ENCODE results near the gene LYRM4.

Gene LYRM4

DNA sequence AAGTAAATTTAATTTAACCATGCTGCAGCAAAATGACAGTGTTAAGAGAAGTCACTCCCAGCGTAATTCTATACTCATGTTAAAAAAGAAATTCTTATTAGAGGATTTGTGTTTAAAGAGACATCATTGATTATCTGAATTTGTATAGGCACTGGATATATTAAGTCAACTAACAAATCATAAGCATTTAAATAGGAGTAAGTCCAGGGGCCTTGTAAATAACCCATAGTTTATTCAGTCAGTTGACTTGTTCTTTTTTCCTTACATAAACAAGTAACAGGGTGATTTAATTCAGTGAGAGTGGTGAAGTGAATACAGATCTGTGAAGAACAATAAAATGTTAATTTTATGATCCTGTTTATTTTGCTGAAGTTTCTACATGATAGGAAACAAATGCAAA lies 22.4 kb downstream of the LYRM4 start:
- H3K27me3 ChIP-seq (ENCODE audit: control insufficient read depth in 1 of 2, insufficient read depth in 1 of 2, low read length in 2 of 2), result no peaks in the 10 kb centered on the region
- H3K4me2 ChIP-seq (ENCODE audit: low read length, poor library complexity, severe bottlenecking), result no peak overlapping the region
- H2AFZ ChIP-seq (ENCODE audit: low read depth, low read length), result no peak overlapping the region
- no peak overlapping the region for H3K27ac ChIP-seq (ENCODE audit: low read length, poor library complexity, severe bottlenecking)
- H3K36me3 ChIP-seq (ENCODE audit: control insufficient read depth in 1 of 2, insufficient read depth in 2 of 2, low read depth in 1 of 2, low read length in 2 of 2), result peaks cover 10 to 13% of the 10 kb centered on the region in 2 experiments
- H3K18ac ChIP-seq (ENCODE audit: low read depth in 1 of 2, low read length in 2 of 2), result no peak overlapping the region
- no peak overlapping the region for H2BK5ac ChIP-seq (ENCODE audit: low read depth, low read length, poor library complexity, severe bottlenecking)
- WGBS, result no CpG with 5 or more reads among the region's 1 CpG
- no peak overlapping the region for H2BK12ac ChIP-seq (ENCODE audit: low read length in 2 of 2)
- H3K9ac ChIP-seq (ENCODE audit: low read length), result no peak overlapping the region
- no peak overlapping the region for H3K4me3 ChIP-seq (ENCODE audit: insufficient read depth in 1 of 2, low read depth in 1 of 2, low read length in 2 of 2)
- no peaks in the 10 kb centered on the region for H3K4me1 ChIP-seq (ENCODE audit: control insufficient read depth, insufficient read depth, low read depth, low read length)
- H4K91ac ChIP-seq (ENCODE audit: low read length), result no peak overlapping the region
- DNase-seq, result no peak
- H4K8ac ChIP-seq (ENCODE audit: low read length), result no peak overlapping the region
- no peak overlapping the region for H2AK5ac ChIP-seq (ENCODE audit: low read length, severe bottlenecking)
- H2BK15ac ChIP-seq (ENCODE audit: low read depth, poor library complexity, severe bottlenecking), result no peak overlapping the region
- no peak overlapping the region for H3K23ac ChIP-seq (ENCODE audit: low read length in 2 of 2)
- no peak overlapping the region for H2BK120ac ChIP-seq (ENCODE audit: low read depth, low read length)
- no peak overlapping the region for H3K4ac ChIP-seq (ENCODE audit: low read depth in 1 of 2, low read length in 2 of 2)
- H3K79me1 ChIP-seq (replicated peaks; ENCODE audit: low read length, poor library complexity, severe bottlenecking), result peaks cover 41% of the 10 kb centered on the region
- no peaks in the 10 kb centered on the region for H3K9me3 ChIP-seq (ENCODE audit: control insufficient read depth, low read length)
- no peak overlapping the region for H3K14ac ChIP-seq (ENCODE audit: low read length in 2 of 2)

DNA sequence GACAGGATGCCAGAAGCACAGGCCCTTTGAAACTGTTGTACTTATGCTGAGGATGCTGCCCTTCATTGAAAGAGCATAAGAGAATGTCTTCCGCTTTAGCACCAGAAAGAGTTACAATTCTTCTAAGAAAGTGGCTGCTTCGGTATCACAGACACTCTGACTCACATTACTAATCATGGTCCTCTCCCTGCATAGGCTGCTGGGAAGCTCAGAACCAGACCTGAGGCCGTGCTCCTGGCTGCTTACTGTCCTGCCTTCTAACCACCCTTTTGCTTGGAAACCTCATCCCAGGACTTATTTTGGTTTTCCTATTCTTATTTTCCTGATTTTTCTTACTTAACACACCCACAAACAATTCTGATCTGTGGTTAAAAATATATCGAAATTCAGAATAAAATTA lies 22.9 kb downstream of the LYRM4 start:
- Histone ChIP-seq H3K36me3 (ENCODE audit: control insufficient read depth in 1 of 2, insufficient read depth in 2 of 2, low read depth in 1 of 2, low read length in 2 of 2) (peaks cover 6 to 13% of the 10 kb centered on the region in 2 experiments), H3K14ac (ENCODE audit: low read length in 2 of 2) (no peak overlapping the region), H3K18ac (ENCODE audit: low read depth in 1 of 2, low read length in 2 of 2) (no peak overlapping the region), H3K27me3 (ENCODE audit: control insufficient read depth in 1 of 2, insufficient read depth in 1 of 2, low read length in 2 of 2) (no peaks in the 10 kb centered on the region), H2BK5ac (ENCODE audit: low read depth, low read length, poor library complexity, severe bottlenecking) (no peak overlapping the region), H3K4me2 (ENCODE audit: low read length, poor library complexity, severe bottlenecking) (no peak overlapping the region), H3K4me3 (ENCODE audit: insufficient read depth in 1 of 2, low read depth in 1 of 2, low read length in 2 of 2) (no peak overlapping the region), H3K27ac (ENCODE audit: low read length, poor library complexity, severe bottlenecking) (no peak overlapping the region), H2BK12ac (ENCODE audit: low read length in 2 of 2) (no peak overlapping the region), H2BK15ac (ENCODE audit: low read depth, poor library complexity, severe bottlenecking) (no peak overlapping the region), H2AK5ac (ENCODE audit: low read length, severe bottlenecking) (no peak overlapping the region), H4K91ac (ENCODE audit: low read length) (no peak overlapping the region), H3K4me1 (ENCODE audit: control insufficient read depth, insufficient read depth, low read depth, low read length) (no peaks in the 10 kb centered on the region), H3K9ac (ENCODE audit: low read length) (no peak overlapping the region), H3K79me1 (replicated peaks; ENCODE audit: low read length, poor library complexity, severe bottlenecking) (peaks cover 40% of the 10 kb centered on the region), H4K8ac (ENCODE audit: low read length) (no peak overlapping the region), H3K23ac (ENCODE audit: low read length in 2 of 2) (no peak overlapping the region), H3K4ac (ENCODE audit: low read depth in 1 of 2, low read length in 2 of 2) (no peak overlapping the region), H3K9me3 (ENCODE audit: control insufficient read depth, low read length) (no peaks in the 10 kb centered on the region), H2AFZ (ENCODE audit: low read depth, low read length) (no peak overlapping the region), H2BK120ac (ENCODE audit: low read depth, low read length) (no peak overlapping the region)
- DNase-seq, result no peak
- 96% methylated on average over 3 of the region's 4 CpGs for WGBS

DNA sequence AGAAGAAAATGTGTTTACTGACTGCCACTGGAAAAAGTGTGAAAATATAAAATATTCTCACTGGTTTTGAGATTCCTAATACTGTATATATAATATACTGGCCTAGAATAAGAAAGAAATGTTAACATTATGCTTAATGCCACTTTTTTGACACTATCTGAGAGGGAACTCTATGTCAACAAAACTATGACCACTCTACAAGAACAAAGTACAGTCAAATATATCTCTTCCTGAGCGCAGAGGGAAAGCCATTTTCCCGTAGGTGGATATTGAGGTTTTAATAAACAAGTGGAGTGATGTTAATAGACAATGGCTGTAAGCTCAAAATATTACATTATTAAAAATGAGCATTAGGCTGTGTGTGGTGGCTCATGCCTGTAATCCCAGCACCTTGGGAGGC lies 24.9 kb downstream of the LYRM4 start:
- Histone ChIP-seq H3K4me2 (ENCODE audit: low read length, poor library complexity, severe bottlenecking) (no peak overlapping the region), H2BK15ac (ENCODE audit: low read depth, poor library complexity, severe bottlenecking) (no peak overlapping the region), H2BK5ac (ENCODE audit: low read depth, low read length, poor library complexity, severe bottlenecking) (no peak overlapping the region), H3K4me1 (ENCODE audit: control insufficient read depth, insufficient read depth, low read depth, low read length) (no peaks in the 10 kb centered on the region), H3K4ac (ENCODE audit: low read depth in 1 of 2, low read length in 2 of 2) (no peak overlapping the region), H3K79me1 (replicated peaks; ENCODE audit: low read length, poor library complexity, severe bottlenecking) (peaks cover 44% of the 10 kb centered on the region), H2BK12ac (ENCODE audit: low read length in 2 of 2) (no peak overlapping the region), H3K18ac (ENCODE audit: low read depth in 1 of 2, low read length in 2 of 2) (no peak overlapping the region), H2AFZ (ENCODE audit: low read depth, low read length) (no peak overlapping the region), H3K9me3 (ENCODE audit: control insufficient read depth, low read length) (no peaks in the 10 kb centered on the region), H3K23ac (ENCODE audit: low read length in 2 of 2) (no peak overlapping the region), H3K14ac (ENCODE audit: low read length in 2 of 2) (no peak overlapping the region), H3K36me3 (ENCODE audit: control insufficient read depth in 1 of 2, insufficient read depth in 2 of 2, low read depth in 1 of 2, low read length in 2 of 2) (peaks cover 6 to 13% of the 10 kb centered on the region in 2 experiments), H3K27me3 (ENCODE audit: control insufficient read depth in 1 of 2, insufficient read depth in 1 of 2, low read length in 2 of 2) (no peaks in the 10 kb centered on the region), H2AK5ac (ENCODE audit: low read length, severe bottlenecking) (no peak overlapping the region), H2BK120ac (ENCODE audit: low read depth, low read length) (no peak overlapping the region), H4K91ac (ENCODE audit: low read length) (no peak overlapping the region), H3K27ac (ENCODE audit: low read length, poor library complexity, severe bottlenecking) (no peak overlapping the region), H4K8ac (ENCODE audit: low read length) (no peak overlapping the region), H3K9ac (ENCODE audit: low read length) (no peak overlapping the region), H3K4me3 (ENCODE audit: insufficient read depth in 1 of 2, low read depth in 1 of 2, low read length in 2 of 2) (no peak overlapping the region)
- no peak for DNase-seq
- WGBS, result no CpG with 5 or more reads among the region's 2 CpGs

DNA sequence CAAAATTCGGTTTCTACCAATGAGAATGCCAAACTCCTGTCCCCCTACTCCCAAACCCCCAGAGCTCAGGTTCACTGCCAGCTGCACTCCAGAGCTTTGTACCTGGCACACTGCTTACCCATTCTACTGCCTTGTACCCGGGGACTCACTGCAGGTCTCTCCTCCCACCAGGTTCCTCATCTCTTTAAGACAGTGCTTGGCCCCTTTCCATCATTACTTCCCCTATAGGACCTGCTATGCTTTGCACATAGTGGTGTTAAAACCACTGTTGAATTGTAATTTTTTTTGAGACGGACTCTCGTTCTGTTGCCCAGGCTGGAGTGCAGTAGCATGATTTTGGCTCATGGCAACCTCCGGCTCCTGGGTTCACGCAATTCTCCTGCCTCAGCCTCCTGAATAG lies 25.9 kb downstream of the LYRM4 start:
- Histone ChIP-seq H3K27me3 (ENCODE audit: control insufficient read depth in 1 of 2, insufficient read depth in 1 of 2, low read length in 2 of 2) (no peaks in the 10 kb centered on the region), H2AK5ac (ENCODE audit: low read length, severe bottlenecking) (no peak overlapping the region), H3K4ac (ENCODE audit: low read depth in 1 of 2, low read length in 2 of 2) (no peak overlapping the region), H3K27ac (ENCODE audit: low read length, poor library complexity, severe bottlenecking) (no peak overlapping the region), H3K36me3 (ENCODE audit: control insufficient read depth in 1 of 2, insufficient read depth in 2 of 2, low read depth in 1 of 2, low read length in 2 of 2) (peaks cover 6 to 13% of the 10 kb centered on the region in 2 experiments), H3K9me3 (ENCODE audit: control insufficient read depth, low read length) (no peaks in the 10 kb centered on the region), H4K8ac (ENCODE audit: low read length) (no peak overlapping the region), H3K4me2 (ENCODE audit: low read length, poor library complexity, severe bottlenecking) (no peak overlapping the region), H2BK15ac (ENCODE audit: low read depth, poor library complexity, severe bottlenecking) (no peak overlapping the region), H2AFZ (ENCODE audit: low read depth, low read length) (no peak overlapping the region), H2BK5ac (ENCODE audit: low read depth, low read length, poor library complexity, severe bottlenecking) (no peak overlapping the region), H2BK120ac (ENCODE audit: low read depth, low read length) (no peak overlapping the region), H2BK12ac (ENCODE audit: low read length in 2 of 2) (no peak overlapping the region), H3K4me1 (ENCODE audit: control insufficient read depth, insufficient read depth, low read depth, low read length) (no peaks in the 10 kb centered on the region), H3K9ac (ENCODE audit: low read length) (no peak overlapping the region), H3K18ac (ENCODE audit: low read depth in 1 of 2, low read length in 2 of 2) (no peak overlapping the region), H3K79me1 (replicated peaks; ENCODE audit: low read length, poor library complexity, severe bottlenecking) (peaks cover 44% of the 10 kb centered on the region), H3K23ac (ENCODE audit: low read length in 2 of 2) (no peak overlapping the region), H3K4me3 (ENCODE audit: insufficient read depth in 1 of 2, low read depth in 1 of 2, low read length in 2 of 2) (no peak overlapping the region), H3K14ac (ENCODE audit: low read length in 2 of 2) (no peak overlapping the region), H4K91ac (ENCODE audit: low read length) (no peak overlapping the region)
- no peak for DNase-seq
- WGBS, result 96% methylated on average over 6 of the region's 6 CpGs

All from mesenchymal stem cell (in vitro differentiated cells and primary cell).